HG02678 (cell line): ENCODE data around the gene SPRR2F.

Experiments
- ATAC-seq: cut with Tn5 transposase; IDR thresholded peaks from one replicate; pipeline ENCODE4 v1.9.1; 2021; ENCODE audit warnings: mild to moderate bottlenecking, moderate library complexity; ENCODE audit not compliant: unreplicated experiment

The SPRR2F gene

GRCh38 chr1:153081736-153082135 is 31.6 kb downstream of the SPRR2F start:
- no peak for ATAC-seq

GRCh38 chr1:153072806-153073726 is 40.2 kb downstream of the SPRR2F start:
- ATAC-seq = no peak

GRCh38 chr1:153071511-153071910 is 41.8 kb downstream of the SPRR2F start, which contains the start of gene SPRR2B:
TSS of gene SPRR2B (minus strand) at chr1:153071611. CDS start at chr1:153070839, 772 bp downstream.
- no peak for ATAC-seq

- no peak for ATAC-seq
These were observed 43.1 kb downstream of the SPRR2F start for GRCh38 chr1:153070243-153070642.
